K562 (cell line): Measurements from ENCODE around the gene ZNF77. TPM values are rescaled to one million over a fixed set of nuclear protein-coding genes. Genes with fewer than 3 reads are reported as not detected.

Experiments used
- BCL6 ChIP-seq: fragments of 250-450 bp; sonication (Bioruptor Pico); IDR thresholded peaks from 2 replicates; pipeline ENCODE4 v1.4.0; 2020
- BRCA1 ChIP-seq, 2 experiments: fragments of 450-650 bp in 1 of 2; sonication (generic) in 1 of 2; formaldehyde crosslinking in 1 of 2; IDR thresholded peaks; 2 replicates each; pipeline versions ENCODE4 v1.5.0 to v1.6.1; 2017 to 2020; ENCODE audit warnings: mild to moderate bottlenecking in 1 of 2, missing genetic modification reagents in 1 of 2
- DNMT1 ChIP-seq: fragments of 450-650 bp; IDR thresholded peaks from 2 replicates; pipeline ENCODE4 v1.6.1; 2016; ENCODE audit warnings: antibody characterized with exemption, mild to moderate bottlenecking
- EP300 ChIP-seq: IDR thresholded peaks from 2 replicates; pipeline ENCODE4 v1.6.1; 2012; ENCODE audit warnings: low read length, improper control_type of control experiment
- GTF2F1 ChIP-seq: IDR thresholded peaks from 2 replicates; pipeline ENCODE4 v1.6.1; 2011; ENCODE audit warnings: low read depth, low read length, improper control_type of control experiment
- KLF10 ChIP-seq: fragments of 250-450 bp; sonication (Bioruptor Pico); IDR thresholded peaks from 2 replicates; pipeline ENCODE4 v1.6.1; 2021; ENCODE audit warnings: matching md5 sums
- MAFG ChIP-seq: fragments of 450-650 bp; conservative IDR thresholded peaks from 2 replicates; pipeline ENCODE4 v1.6.1; 2016; ENCODE audit warnings: missing genetic modification characterization, missing compliant biosample characterization
- MCM5 ChIP-seq: fragments of 450-650 bp; IDR thresholded peaks from 2 replicates; pipeline ENCODE4 v1.6.1; 2016; ENCODE audit warnings: low read depth
- NFE2 ChIP-seq: IDR thresholded peaks from 2 replicates; pipeline ENCODE4 v1.6.1; 2014; ENCODE audit warnings: antibody characterized with exemption, low read depth
- NR2C1 ChIP-seq, 2 experiments: fragments of 450-650 bp; IDR thresholded peaks; 2 replicates each; pipeline ENCODE4 v1.6.1; 2017; ENCODE audit warnings: mild to moderate bottlenecking in 2 of 2, antibody characterized with exemption in 1 of 2, inconsistent platforms in 1 of 2, missing compliant biosample characterization in 1 of 2, missing genetic modification characterization in 1 of 2
- RBM34 ChIP-seq: fragments of 200-400 bp; formaldehyde crosslinking; IDR thresholded peaks from 2 replicates; pipeline ENCODE4 v1.6.1; 2018; ENCODE audit warnings: low read length, borderline replicate concordance; ENCODE audit not compliant: insufficient read depth
- SMARCC2 ChIP-seq: fragments of 450-650 bp; IDR thresholded peaks from 2 replicates; pipeline ENCODE4 v1.6.1; 2017; ENCODE audit warnings: antibody characterized with exemption, moderate library complexity, mild to moderate bottlenecking, low read depth
- SRF ChIP-seq, 2 experiments: fragments of 250-450, 450-650 bp in 1 of 2; sonication (Bioruptor Pico) in 1 of 2; sonication (generic) in 1 of 2; formaldehyde crosslinking; IDR thresholded peaks; 2 replicates each; pipeline versions ENCODE4 v1.5.0 to v1.5.1; 2020 to 2022; ENCODE audit warnings: mild to moderate bottlenecking in 1 of 2, missing genetic modification reagents in 1 of 2
- TRIM25 ChIP-seq: fragments of 450-650 bp; IDR thresholded peaks from 2 replicates; pipeline ENCODE4 v1.7.0; 2016; ENCODE audit warnings: borderline replicate concordance
- USF1 ChIP-seq: sonication (generic); formaldehyde crosslinking; IDR thresholded peaks from 2 replicates; pipeline ENCODE4 v1.9.0; 2022; ENCODE audit warnings: mild to moderate bottlenecking, missing genetic modification reagents
- ZKSCAN3 ChIP-seq: fragments of 250-450 bp; sonication (Bioruptor Pico); IDR thresholded peaks from 2 replicates; pipeline ENCODE4 v1.4.0; 2020
- ZKSCAN8 ChIP-seq: fragments of 200-800 bp; sonication (Bioruptor generic); IDR thresholded peaks from 2 replicates; pipeline ENCODE4 v1.6.1; 2016; ENCODE audit warnings: missing genetic modification characterization, missing compliant biosample characterization
- ZNF133 ChIP-seq: fragments of 250-450 bp; sonication (Bioruptor Pico); IDR thresholded peaks from 2 replicates; pipeline ENCODE4 v1.4.0; 2020; ENCODE audit warnings: mild to moderate bottlenecking
- ZNF263 ChIP-seq: sonication (generic); formaldehyde crosslinking; IDR thresholded peaks from 2 replicates; pipeline ENCODE4 v1.8.0; 2022; ENCODE audit warnings: mild to moderate bottlenecking, missing genetic modification reagents, borderline replicate concordance
- ZNF408 ChIP-seq: fragments of 250-450 bp; sonication (Bioruptor Pico); IDR thresholded peaks from 2 replicates; pipeline ENCODE4 v1.4.0; 2020; ENCODE audit warnings: low read depth, mild to moderate bottlenecking, moderate library complexity
- ZNF584 ChIP-seq: fragments of 200-800 bp; sonication (Bioruptor generic); IDR thresholded peaks from 2 replicates; pipeline ENCODE4 v1.6.1; 2016; ENCODE audit warnings: low read depth, mild to moderate bottlenecking, missing genetic modification characterization, missing compliant biosample characterization
- polyA plus RNA-seq, 8 experiments: library from polyadenylated mRNA; depleted of rRNA in 4 of 8; stranded (reverse) in 5 of 8; unstranded in 3 of 8; fragments of >200 nt; fragmentation: Nextera tagmentation in 2 of 8; fragmentation: Illumina TruSeq in 1 of 8; extraction: Ambion mirVana in 2 of 8; extraction: Trizol in 1 of 8; gene quantifications; 2 replicates each; pipeline versions ENCODE4 v1.2.1 to v1.2.3, GENCODE V29; 2011 to 2014; ENCODE audit warnings: inconsistent platforms in 1 of 8, missing spikeins in 1 of 8
- total RNA-seq, 7 experiments: library from RNA; depleted of rRNA in 6 of 7; stranded (reverse); fragments of >200 nt in 6 of 7; fragmentation: Illumina TruSeq in 2 of 7; extraction: Trizol in 2 of 7; gene quantifications; 2 replicates each; pipeline versions ENCODE4 v1.2.1 to v1.2.3, GENCODE V29; 2011 to 2021; ENCODE audit warnings: low replicate concordance in 1 of 7
- TF ChIP-seq, protein P1 (sequence below), 2 experiments: fragments of 150-350 bp in 1 of 2; IDR thresholded peaks; 2 replicates each; pipeline ENCODE4 v1.6.1; 2012 to 2016; ENCODE audit warnings: low read depth in 2 of 2, low read length in 2 of 2, mild to moderate bottlenecking in 1 of 2, moderate library complexity in 1 of 2
- TF ChIP-seq, protein P2 (sequence below): sonication (generic); formaldehyde crosslinking; IDR thresholded peaks from 2 replicates; pipeline ENCODE4 v1.5.0; 2020; ENCODE audit warnings: missing genetic modification reagents

The ZNF77 gene
- total and polyA plus RNA-seq, 9 of the 15 experiments (the other 6 are each of a cell fraction or from before 2014, with no cell fraction given), result 4.3 to 14.5 (median 7.7) TPM

- no peak for TF ChIP-seq DNMT1
- TF ChIP-seq BRCA1 (IDR thresholded peaks at IDR 0.05), result no peak
- TF ChIP-seq BRCA1 (CRISPR knock-in tag; IDR thresholded peaks at IDR 0.05), result no peak
- TF ChIP-seq TRIM25, result peak; percentile 38; the same call in 1 of the 2 replicates
- TF ChIP-seq ZNF584 (CRISPR knock-in tag), result peak; percentile 60; the same call in 1 of the 2 replicates
- no peak for TF ChIP-seq USF1 (CRISPR knock-in tag)
- no peak for TF ChIP-seq NFE2
- peak; percentile 21; the same call in 1 of the 2 replicates for TF ChIP-seq EP300
- TF ChIP-seq ZKSCAN8, result no peak
- no peak for TF ChIP-seq ZNF263 (CRISPR knock-in tag)
- TF ChIP-seq NR2C1 (IDR thresholded peaks at IDR 0.05), result peak; percentile 36; the same call in 1 of the 2 replicates
- no peak; the same call in 1 of the 2 replicates for TF ChIP-seq NR2C1 (tag; IDR thresholded peaks at IDR 0.05)
- TF ChIP-seq SRF (CRISPR knock-in tag; IDR thresholded peaks at IDR 0.05), result no peak
- no peak for TF ChIP-seq BCL6 (CRISPR knock-in tag)
- TF ChIP-seq, protein P1, sequence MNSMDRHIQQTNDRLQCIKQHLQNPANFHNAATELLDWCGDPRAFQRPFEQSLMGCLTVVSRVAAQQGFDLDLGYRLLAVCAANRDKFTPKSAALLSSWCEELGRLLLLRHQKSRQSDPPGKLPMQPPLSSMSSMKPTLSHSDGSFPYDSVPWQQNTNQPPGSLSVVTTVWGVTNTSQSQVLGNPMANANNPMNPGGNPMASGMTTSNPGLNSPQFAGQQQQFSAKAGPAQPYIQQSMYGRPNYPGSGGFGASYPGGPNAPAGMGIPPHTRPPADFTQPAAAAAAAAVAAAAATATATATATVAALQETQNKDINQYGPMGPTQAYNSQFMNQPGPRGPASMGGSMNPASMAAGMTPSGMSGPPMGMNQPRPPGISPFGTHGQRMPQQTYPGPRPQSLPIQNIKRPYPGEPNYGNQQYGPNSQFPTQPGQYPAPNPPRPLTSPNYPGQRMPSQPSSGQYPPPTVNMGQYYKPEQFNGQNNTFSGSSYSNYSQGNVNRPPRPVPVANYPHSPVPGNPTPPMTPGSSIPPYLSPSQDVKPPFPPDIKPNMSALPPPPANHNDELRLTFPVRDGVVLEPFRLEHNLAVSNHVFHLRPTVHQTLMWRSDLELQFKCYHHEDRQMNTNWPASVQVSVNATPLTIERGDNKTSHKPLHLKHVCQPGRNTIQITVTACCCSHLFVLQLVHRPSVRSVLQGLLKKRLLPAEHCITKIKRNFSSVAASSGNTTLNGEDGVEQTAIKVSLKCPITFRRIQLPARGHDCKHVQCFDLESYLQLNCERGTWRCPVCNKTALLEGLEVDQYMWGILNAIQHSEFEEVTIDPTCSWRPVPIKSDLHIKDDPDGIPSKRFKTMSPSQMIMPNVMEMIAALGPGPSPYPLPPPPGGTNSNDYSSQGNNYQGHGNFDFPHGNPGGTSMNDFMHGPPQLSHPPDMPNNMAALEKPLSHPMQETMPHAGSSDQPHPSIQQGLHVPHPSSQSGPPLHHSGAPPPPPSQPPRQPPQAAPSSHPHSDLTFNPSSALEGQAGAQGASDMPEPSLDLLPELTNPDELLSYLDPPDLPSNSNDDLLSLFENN (IDR thresholded peaks at IDR 0.05; ENCODE audit: low read depth in 2 of 2, low read length in 2 of 2), result no peak
- no peak for TF ChIP-seq MAFG (tag)
- TF ChIP-seq ZKSCAN3 (CRISPR knock-in tag), result no peak
- TF ChIP-seq, protein P2, sequence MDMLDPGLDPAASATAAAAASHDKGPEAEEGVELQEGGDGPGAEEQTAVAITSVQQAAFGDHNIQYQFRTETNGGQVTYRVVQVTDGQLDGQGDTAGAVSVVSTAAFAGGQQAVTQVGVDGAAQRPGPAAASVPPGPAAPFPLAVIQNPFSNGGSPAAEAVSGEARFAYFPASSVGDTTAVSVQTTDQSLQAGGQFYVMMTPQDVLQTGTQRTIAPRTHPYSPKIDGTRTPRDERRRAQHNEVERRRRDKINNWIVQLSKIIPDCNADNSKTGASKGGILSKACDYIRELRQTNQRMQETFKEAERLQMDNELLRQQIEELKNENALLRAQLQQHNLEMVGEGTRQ (CRISPR knock-in tag), result no peak
- TF ChIP-seq ZNF408 (CRISPR knock-in tag), result no peak
- no peak for TF ChIP-seq ZNF133 (CRISPR knock-in tag)
- no peak for TF ChIP-seq SMARCC2
- TF ChIP-seq RBM34, result no peak
- no peak for TF ChIP-seq KLF10
- no peak for TF ChIP-seq GTF2F1
- TF ChIP-seq MCM5, result no peak
These were observed 17.4 kb upstream of the ZNF77 start (continued) for GRCh38 chr19:2962018-2962670.
